G401 (cell line): Measurements from ENCODE around the gene SPEM1. TPM values are rescaled to one million over a fixed set of nuclear protein-coding genes. Genes with fewer than 3 reads are reported as not detected.
A peak's percentile ranks its signal among the peaks of the same experiment; 100 is the strongest.

Experiments used
- DNase-seq: peaks from one replicate; pipeline ENCODE4 v3.0.0-alpha.2; 2015; ENCODE audit warnings: low spot score
- in situ Hi-C: cut with HindIII; loops from 2 replicates; pipeline ENCODE4 v1.10.0; 2016; ENCODE audit warnings: low sequenced_read_pairs, mixed read lengths
- total RNA-seq: library from RNA; depleted of rRNA; stranded (reverse); fragments of >200 nt; shearing (Covaris generic); gene quantifications from 2 replicates; pipeline ENCODE4 v1.2.3, GENCODE V29; 2014

Gene SPEM1
- total RNA-seq, 1 experiment from 2014 or later = not detected

DNA sequence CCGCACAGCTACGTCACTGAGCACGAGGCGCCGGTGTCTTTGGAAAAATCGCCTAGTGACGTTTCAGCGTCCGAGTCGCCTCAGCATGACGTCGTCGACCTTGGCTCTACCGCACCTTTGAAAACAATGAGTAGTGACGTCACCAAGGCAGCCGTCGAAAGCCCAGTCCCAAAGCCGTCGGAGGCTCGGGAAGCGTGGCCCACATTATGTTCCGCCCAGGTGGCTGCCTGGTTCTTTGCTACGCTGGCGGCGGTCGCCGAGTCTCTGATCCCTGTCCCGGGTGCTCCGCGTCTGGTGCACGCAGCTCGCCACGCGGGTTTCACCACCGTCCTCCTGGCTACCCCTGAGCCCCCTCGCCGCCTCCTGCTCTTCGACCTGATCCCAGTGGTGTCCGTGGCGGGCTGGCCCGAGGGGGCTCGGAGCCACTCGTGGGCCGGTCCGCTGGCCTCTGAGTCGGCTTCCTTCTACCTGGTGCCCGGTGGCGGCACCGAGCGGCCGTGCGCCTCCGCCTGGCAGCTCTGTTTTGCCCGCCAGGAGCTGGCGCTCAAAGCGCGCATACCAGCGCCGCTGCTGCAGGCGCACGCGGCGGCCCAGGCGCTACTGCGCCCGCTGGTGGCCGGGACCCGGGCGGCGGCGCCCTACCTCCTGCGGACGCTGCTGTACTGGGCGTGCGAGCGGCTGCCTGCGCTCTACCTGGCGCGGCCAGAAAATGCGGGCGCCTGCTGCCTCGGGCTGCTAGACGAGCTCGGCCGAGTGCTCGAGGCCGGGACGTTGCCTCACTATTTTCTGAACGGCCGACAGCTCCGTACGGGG lies 16.6 kb downstream of the SPEM1 start:
- peak; percentile 63 for DNase-seq
- in situ Hi-C loops = no loop called here

- DNase-seq = no peak
- in situ Hi-C loops = no loop called here
These were observed 17.3 kb downstream of the SPEM1 start for GRCh38 chr17:7437369-7437863.

DNA sequence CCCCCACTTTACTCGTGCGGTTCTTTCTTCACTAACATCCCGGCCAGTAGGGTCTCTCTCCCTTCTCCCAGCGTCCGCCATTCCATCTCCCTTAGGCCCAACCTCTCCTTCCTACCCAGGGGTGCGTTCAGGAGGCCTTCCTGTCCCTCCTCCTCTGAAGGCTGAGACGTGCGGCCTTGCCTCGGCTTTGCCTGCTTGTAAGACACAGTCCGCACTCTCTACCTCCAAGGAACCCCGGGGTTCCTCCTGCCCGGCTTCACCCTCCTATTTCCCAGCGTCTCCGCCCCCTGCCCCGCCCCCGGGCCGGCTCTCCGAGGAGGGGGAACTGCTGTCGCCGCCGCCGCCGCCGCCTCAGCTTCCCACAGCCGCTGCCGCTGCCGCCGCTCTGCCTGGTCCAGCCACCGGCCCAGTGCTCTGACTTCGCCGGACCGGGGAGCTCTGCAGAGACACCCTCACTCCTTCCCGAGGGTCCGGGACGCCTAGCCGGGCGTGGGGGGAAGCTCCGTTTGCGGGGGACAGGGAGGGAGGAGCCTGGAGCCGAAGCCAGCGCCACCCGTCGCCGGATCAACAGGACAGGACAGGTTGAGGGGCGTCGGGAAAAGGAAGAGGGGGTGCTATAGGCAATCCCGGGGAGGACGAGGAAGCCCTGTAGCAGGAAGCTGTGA lies 18.0 kb downstream of the SPEM1 start:
- peak; percentile 44 for DNase-seq
- in situ Hi-C loops = no loop called here

DNA sequence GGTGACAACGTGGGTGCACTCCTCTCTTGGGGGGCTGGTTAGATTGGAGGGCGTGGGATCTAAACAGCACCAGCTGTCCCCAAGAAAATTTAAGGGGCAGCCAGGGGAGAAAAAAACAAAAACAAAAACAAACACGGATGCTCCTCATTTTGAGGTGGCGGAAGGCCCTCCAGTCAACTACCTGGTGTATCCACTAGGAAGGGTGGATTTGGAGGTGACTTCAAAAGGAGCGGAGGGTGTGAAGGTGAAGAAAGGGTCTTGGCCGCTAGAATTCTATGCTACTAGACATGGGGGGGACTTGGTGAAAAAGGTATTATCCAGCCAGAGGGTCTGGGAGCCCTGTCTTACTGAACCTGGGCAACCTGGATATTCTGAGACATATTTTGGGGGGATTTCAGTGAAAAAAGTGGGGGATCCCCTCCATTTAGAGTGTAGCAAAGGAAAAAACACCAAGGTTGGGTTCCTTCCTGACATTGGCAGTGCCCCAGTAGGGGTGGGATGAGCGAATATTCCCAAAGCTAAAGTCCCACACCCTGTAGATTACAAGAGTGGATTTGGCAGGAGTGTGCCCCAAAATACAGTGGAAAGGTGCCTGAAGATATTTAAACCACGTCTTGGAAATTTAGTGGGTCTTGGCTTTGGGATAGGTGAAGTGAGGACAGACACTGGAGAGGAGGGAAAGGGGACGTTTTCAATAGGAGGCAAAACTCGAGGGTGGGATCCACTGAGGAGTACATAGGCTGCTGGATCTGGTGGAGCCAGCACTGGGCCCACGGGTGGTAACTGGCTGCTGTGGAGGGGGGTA lies 18.7 kb downstream of the SPEM1 start:
- in situ Hi-C loops = no loop called here
- no peak for DNase-seq

- in situ Hi-C loops = no loop called here
- DNase-seq = no peak
These were observed 19.5 kb downstream of the SPEM1 start, which contains the start of gene FGF11 for GRCh38 chr17:7439462-7440112. Gene FGF11 (plus strand): TSS chr17:7439512. CDS start chr17:7439621, 109 bp downstream.

- no peak for DNase-seq
- in situ Hi-C loops = no loop called here
These were observed 20.1 kb downstream of the SPEM1 start for GRCh38 chr17:7440113-7440833.

DNA sequence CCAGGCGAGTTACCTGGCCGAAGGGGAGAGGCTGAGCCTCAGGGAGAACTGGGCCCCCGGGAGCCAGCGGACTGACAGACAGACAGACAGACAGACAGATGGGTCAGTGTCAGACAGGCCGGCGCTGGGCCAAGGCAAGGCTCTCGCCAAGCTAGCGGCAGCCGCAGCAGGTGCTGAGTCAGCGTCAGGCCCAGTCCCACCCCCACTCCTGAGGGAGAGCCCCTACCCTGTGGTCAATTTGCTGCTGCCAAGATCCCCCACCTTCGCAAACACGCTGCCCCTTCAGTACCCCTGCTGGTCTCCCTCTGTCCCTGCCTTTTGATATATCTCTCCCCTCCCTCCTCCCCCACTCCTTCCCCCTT lies 20.7 kb downstream of the SPEM1 start:
- in situ Hi-C loops = no loop called here
- DNase-seq = no peak

DNA sequence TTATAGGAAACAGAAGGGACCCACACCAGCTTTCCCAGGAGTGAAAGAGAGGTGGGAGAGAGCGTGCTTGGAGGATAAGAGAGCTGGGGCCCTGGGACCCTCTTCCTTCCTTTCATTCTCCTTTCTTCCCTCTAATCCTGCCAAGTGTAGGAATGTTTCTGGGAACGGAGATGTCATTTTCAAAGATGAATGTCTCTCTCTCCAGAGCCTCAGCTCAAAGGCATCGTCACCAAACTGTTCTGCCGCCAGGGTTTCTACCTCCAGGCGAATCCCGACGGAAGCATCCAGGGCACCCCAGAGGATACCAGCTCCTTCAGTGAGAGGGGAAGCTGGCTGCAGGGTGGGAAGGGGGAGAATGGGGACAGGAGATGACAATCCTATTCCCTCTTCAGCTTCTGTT lies 21.1 kb downstream of the SPEM1 start:
- DNase-seq = no peak
- in situ Hi-C loops = no loop called here

GRCh38 chr17:7442142-7442541 lies 22.0 kb downstream of the SPEM1 start:
- no peak for DNase-seq
- in situ Hi-C loops = no loop called here

DNA sequence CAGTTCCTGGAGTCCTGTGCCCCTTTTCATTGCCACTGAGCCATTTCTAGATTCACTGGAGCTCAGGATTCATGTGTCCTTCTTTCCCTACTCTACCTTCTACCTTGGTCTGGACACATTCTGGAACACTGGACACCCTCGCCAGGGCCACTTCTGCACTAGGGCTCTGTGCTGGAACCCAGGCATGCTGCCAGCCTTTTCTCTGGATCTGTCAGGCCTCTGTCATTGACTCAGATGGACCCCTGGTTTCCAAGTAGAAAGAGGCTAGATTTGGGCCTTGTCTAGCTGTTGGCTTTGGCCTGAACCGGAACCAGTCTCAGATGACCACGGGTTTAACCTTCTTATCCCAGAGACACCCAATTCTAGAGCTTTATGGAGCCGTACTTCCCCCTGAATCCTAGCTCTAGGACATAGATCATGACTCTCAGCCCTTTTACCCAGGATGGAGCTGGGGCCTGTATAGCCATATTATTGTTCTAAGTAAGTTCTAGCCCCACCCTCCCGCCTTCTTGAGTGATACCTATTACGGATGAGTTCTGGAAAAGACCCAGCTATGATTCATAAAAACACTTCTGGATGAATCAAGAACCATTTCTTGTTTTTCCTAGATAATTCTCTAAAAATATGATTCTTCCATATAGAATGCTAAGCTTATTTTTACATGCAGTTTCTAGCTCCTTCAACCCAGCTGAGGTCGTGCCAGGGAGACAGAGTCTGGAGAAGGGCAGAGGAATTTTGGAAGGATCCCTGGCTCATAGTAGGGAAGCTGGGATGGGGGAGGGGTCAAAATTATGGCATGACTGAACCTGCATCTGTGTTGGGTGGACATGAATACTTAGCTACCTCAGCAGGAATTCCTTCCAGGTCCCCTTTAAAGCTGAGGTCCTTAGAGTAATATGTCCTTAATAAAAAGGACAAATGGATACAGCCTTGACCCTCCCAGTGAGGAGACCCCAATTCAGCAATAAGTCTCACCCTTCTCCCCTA lies 23.7 kb downstream of the SPEM1 start:
- no peak for DNase-seq
- in situ Hi-C loops = no loop called here

DNA sequence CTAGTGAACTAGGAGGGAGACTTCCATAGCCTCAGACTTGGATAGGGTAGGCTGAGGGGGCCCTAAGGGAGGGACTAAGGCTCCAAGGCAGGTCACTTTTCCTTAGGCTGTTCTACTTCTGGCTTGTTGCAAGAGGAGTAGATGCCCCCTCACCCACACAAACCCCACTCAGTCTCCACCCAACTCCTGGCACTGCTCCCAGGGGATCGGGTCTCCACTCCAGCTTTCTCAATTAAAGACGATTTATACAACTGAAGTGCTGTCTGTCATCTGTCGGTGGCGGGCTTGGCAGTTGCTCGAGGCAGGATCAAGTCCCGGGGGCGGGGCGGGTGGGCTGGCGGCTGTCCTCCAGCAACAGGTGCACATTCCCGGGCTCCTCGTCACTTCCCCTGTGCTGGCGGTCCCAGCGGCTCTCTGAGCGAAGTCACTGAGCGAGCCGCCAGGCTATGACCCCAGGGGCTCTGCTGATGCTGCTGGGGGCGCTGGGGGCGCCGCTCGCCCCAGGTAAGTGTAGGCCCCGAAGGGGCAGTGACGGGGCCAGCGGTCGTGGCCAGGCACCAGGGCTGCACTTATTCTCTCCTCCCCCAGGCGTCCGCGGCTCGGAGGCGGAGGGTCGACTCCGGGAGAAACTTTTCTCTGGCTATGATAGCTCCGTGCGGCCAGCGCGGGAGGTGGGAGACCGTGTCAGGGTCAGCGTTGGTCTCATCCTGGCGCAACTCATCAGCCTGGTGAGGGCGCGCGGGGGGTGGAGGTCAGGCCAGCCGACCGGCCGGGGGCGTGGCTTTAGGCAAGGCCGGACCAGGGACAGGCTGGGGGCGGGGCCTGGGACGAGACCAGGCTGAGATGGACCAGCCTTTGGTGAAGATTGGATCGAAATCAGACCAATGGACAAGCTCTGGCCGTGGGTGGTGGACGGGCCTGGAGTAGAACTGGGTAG lies 24.8 kb downstream of the SPEM1 start, which contains the start of gene CHRNB1:
Gene CHRNB1 (plus strand): TSS at position 380 of the 937 bp plus-strand sequence. CDS start 67 bp downstream, at position 447.
- DNase-seq = no peak
- in situ Hi-C loops = no loop called here

DNA sequence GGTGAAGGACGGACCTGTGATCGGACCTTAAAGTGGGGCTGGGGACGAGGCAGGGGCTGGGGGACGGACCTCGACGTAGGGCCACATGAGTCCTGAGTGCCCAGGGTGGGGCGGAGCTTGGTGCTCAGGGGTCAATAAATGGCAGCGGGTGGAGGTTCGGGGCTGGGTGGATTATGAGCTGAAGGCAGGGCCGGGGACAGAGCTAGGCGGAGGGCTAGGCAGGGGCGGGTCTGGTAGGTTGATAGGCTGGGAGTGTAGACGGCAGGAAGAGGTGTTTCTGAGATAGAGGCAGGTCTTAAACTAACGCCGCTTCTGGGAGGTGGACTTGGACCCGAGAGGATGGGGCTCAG lies 25.5 kb downstream of the SPEM1 start:
- no peak for DNase-seq
- in situ Hi-C loops = no loop called here

DNA sequence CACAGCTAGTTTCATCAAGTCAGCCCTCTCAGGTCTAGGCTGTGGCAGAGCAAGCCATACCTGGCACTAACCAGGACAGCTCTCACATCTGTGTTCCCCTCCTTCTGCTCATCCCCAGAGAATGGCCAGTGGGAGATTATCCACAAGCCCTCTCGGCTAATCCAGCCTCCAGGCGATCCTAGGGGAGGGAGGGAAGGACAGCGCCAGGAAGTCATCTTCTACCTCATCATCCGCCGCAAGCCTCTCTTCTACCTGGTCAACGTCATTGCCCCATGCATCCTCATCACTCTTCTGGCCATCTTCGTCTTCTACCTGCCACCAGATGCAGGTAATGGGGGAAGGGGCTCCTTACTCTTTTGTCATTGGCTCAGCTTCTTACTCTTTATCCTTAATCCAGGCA lies 28.3 kb downstream of the SPEM1 start:
- DNase-seq = no peak
- in situ Hi-C loops = no loop called here

DNA sequence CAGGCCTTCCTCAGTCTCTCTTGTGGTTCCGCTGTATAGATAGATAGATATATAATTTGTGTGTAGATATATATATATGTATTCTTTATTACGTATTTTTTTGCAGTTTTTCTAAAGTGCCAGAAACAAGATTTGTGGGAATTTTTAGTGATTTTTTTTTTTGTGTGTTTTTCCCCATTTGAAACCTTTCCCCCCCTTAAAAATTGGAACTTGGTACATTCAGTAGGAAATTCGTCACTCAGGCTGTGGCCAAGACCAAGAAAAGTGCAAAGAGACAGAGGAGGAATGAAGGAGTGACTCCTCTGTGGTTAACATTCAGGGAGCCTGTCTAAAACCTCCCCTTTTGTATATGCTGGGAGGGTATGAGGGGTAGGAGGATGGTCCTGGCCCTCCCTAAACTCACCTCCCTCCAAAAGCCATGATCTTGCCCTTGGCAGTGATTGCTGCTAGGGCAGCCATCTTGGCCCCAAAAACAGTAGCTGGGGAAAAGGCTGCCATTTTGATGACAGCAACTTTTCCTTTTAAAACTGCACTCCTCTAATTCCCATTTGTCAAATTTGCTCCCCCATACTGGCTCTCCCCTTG lies 39.9 kb downstream of the SPEM1 start:
- no peak for DNase-seq
- in situ Hi-C loops = no loop called here

DNA sequence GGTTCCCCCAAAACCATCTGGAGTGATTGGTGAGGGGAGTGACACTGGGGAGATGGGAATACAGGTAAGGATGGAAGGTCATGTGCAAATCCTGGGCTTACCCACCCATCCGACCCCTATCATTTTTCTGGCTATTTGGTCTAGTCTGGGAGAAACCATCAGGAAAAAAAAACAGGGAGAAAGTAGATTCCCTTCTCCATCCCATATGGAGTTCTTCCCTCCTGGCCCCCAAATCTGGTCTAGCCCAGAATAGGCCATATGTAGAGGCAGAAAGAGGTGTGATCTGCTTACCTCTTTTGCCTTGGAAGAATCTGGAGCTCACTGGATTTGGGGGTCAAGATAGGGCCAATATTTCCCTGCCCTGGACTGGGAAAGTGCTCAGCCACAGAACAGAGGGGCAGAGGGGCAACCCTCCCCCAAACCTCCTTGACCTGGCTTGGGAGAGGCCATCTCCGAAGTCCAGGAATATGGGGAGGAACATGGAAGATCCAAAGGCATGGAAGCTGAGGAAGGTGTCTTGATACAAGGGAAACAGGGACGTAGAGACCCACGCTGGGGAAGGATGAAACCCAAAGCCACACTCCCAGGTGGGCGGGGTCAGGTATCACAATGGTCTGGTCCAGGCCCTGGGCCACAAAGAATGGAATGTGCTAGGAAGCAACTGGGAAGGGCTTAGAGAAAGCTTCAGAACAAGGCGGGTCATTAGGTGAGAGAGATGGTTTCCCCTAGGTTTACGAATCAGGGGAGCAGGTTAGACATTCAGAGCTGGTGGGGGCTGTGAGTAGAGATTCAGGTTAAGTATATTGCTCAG lies 40.9 kb downstream of the SPEM1 start:
- DNase-seq = no peak
- in situ Hi-C loops = no loop called here
